Measurements from ENCODE around the gene MCM7. TPM values are rescaled to one million over a fixed set of nuclear protein-coding genes. Genes with fewer than 3 reads are reported as not detected.

MCM7 gene
- total and polyA plus RNA-seq, 2 of the 4 experiments (the other 2 are of a cell fraction): 104 to 137 TPM

GRCh38 chr7:100088621-100089457 is 12.4 kb downstream of the MCM7 start, which contains the start of gene COPS6:
Gene COPS6, plus strand, starts transcription at chr7:100088969. Its CDS starts 22 bp downstream, at chr7:100088991.
- Histone ChIP-seq H2BK15ac (ENCODE audit: low read depth, low read length) (peak within 1 kb of the TSS; percentile 95), H3K9me1 (ENCODE audit: insufficient read depth, low read length) (peaks cover 13% of the 10 kb centered on the region), H3K14ac (replicated peaks; ENCODE audit: low read depth, low read length) (peak within 1 kb of the TSS; percentile 99), H3K79me1 (ENCODE audit: low read depth in 1 of 2, low read length in 2 of 2) (peaks cover 27 to 52% of the 10 kb centered on the region in 2 experiments), H3K23ac (ENCODE audit: low read depth, low read length) (peak within 1 kb of the TSS; percentile 99), H2BK120ac (ENCODE audit: low read depth, low read length) (peak within 1 kb of the TSS; percentile 99), H3K27me3 (ENCODE audit: control insufficient read depth, insufficient read depth, low read length) (no peaks in the 10 kb centered on the region), H3K9me3 (ENCODE audit: control insufficient read depth, insufficient read depth, low read length) (no peaks in the 10 kb centered on the region), H2BK20ac (ENCODE audit: low read depth, low read length) (peak within 1 kb of the TSS; percentile 100), H4K8ac (ENCODE audit: low read depth in 2 of 2, low read length in 2 of 2) (peak within 1 kb of the TSS; percentile 97 to 100), H3K4ac (ENCODE audit: low read depth, low read length) (peak within 1 kb of the TSS; percentile 99), H3K36me3 (ENCODE audit: control insufficient read depth, insufficient read depth, low read length) (peaks cover 35% of the 10 kb centered on the region), H3K27ac (ENCODE audit: insufficient read depth, low read length) (peak within 1 kb of the TSS; percentile 100), H2AK9ac (replicated peaks; ENCODE audit: low read depth, low read length, poor library complexity) (peak within 1 kb of the TSS; percentile 98), H3K18ac (ENCODE audit: low read depth, low read length) (peak within 1 kb of the TSS; percentile 98), H4K91ac (ENCODE audit: insufficient read depth, low read depth, low read length) (peak within 1 kb of the TSS; percentile 96), H2BK5ac (ENCODE audit: low read depth, low read length, poor library complexity, severe bottlenecking) (peak within 1 kb of the TSS; percentile 97), H4K5ac (ENCODE audit: low read depth, low read length) (peak within 1 kb of the TSS; percentile 100), H3K4me2 (ENCODE audit: low read depth, low read length) (peak within 1 kb of the TSS; percentile 97), H4K20me1 (ENCODE audit: insufficient read depth, low read length) (peaks cover 15% of the 10 kb centered on the region; the same call in 1 of the 2 replicates), H3K9ac (ENCODE audit: low read depth, low read length) (peak within 1 kb of the TSS; percentile 100), H2AFZ (replicated peaks; ENCODE audit: low read length, poor library complexity) (peak within 1 kb of the TSS; percentile 92), H3K4me1 (ENCODE audit: control insufficient read depth, insufficient read depth, low read length) (peaks cover 18% of the 10 kb centered on the region), H2AK5ac (ENCODE audit: low read depth, low read length) (peak within 1 kb of the TSS; percentile 98), H3K56ac (ENCODE audit: extremely low read depth, insufficient read depth, low read length) (peak within 1 kb of the TSS; percentile 96), H3K4me3 (ENCODE audit: insufficient read depth, low read depth, low read length) (peak within 1 kb of the TSS; percentile 97)
- ATAC-seq (ENCODE audit: low read depth): peak; percentile 48
- no TSS peak for BruUV-seq (replicated peaks)
- TF ChIP-seq USF2 (IDR thresholded peaks at IDR 0.05; ENCODE audit: low read depth, low read length): peak; percentile 31; the same call in 1 of the 2 replicates
- peak; percentile 75; the same call in 1 of the 2 replicates for TF ChIP-seq MXI1 (IDR thresholded peaks at IDR 0.05; ENCODE audit: borderline replicate concordance, low read depth, low read length)
- TF ChIP-seq MAFK (IDR thresholded peaks at IDR 0.05; ENCODE audit: low read depth, low read length): no peak
- peak; percentile 45; the same call in 1 of the 2 replicates for TF ChIP-seq MAZ (IDR thresholded peaks at IDR 0.05; ENCODE audit: borderline replicate concordance, low read depth, low read length)
- TF ChIP-seq POLR2A (IDR thresholded peaks at IDR 0.05; ENCODE audit: low read depth, low read length): 0 out of 2 replicates have a peak, but pooled peaks have one; percentile 48
- in situ Hi-C loops (cut with MboI; ENCODE audit: low sequenced_read_pairs) (no loop called here), intact Hi-C loops (cut with micrococcal nuclease) (no loop called here), dilution Hi-C loops (cut with HindIII; ENCODE audit: low sequenced_read_pairs, unreplicated experiment) (no loop called here)
- POLR2A ChIA-PET (ENCODE audit: unreplicated experiment): interaction anchor here (1.1 kb wide), 1 partner anchor 13 kb away, joined by 7 read pairs; no protein-coding TSS in a partner anchor
- DNase-seq: peak; percentile 64
- WGBS, 2 experiments (ENCODE audit: extremely low coverage in 2 of 2, insufficient read length in 1 of 2): 1% methylated on average over 28 of the region's 68 CpGs; no CpG with 5 or more reads in 1 of the 2 experiments
- CTCF ChIA-PET: no interaction called here
